GM12878 (cell line): ENCODE results near the gene NAP1L5. TPM values are rescaled to one million over a fixed set of nuclear protein-coding genes. Genes with fewer than 3 reads are reported as not detected.
A peak's percentile ranks its signal among the peaks of the same experiment; 100 is the strongest.

Experiments
- ATAC-seq: fragments of 200-7000 bp; cut with Tn5 transposase; 3 replicates; pipeline ENCODE4 v1.9.1; 2020; ENCODE audit warnings: mild to moderate bottlenecking, moderate library complexity
- BruUV-seq: library from RNA; stranded (reverse); fragments of 400-500 nt; replicated peaks from 2 replicates; lab custom pipeline; 2021; lab: Mats Ljungman, UMichigan
- CTCF ChIA-PET: fragments of 300-600 bp; sonication (Branson Sonifier 250); formaldehyde crosslinking; extraction: SDS; loops from one replicate; lab custom pipeline; 2021; ENCODE audit warnings: inconsistent platforms; lab: Yijun Ruan, JAX
- POLR2A ChIA-PET: fragments of 350-600 bp; formaldehyde crosslinking; extraction: SDS; loops from one replicate; lab custom pipeline; 2021; ENCODE audit warnings: inconsistent platforms; lab: Charles Lee
- RAD21 ChIA-PET: fragments of 300-600 bp; sonication (Branson Sonifier 250); formaldehyde crosslinking; loops from one replicate; lab custom pipeline; 2023; ENCODE audit warnings: antibody characterized with exemption; ENCODE audit not compliant: unreplicated experiment; lab: Charles Lee
- SMC1A ChIA-PET: fragments of 300-600 bp; sonication (Branson Sonifier 250); formaldehyde crosslinking; loops from one replicate; lab custom pipeline; 2023; ENCODE audit not compliant: unreplicated experiment, uncharacterized antibody; lab: Charles Lee
- DNase-seq: peaks from one replicate; pipeline ENCODE4 v3.0.0-alpha.2; 2011; ENCODE audit warnings: low read depth, low spot score
- FAIRE-seq: peaks from 3 replicates; lab custom pipeline; 2011; peaks lifted over from hg19 to GRCh38; lab: Jason Lieb, UNC
- H2AFZ ChIP-seq: 2 replicates; pipeline ENCODE4 v1.6.0; 2011; ENCODE audit warnings: low read depth, low read length, control low read depth; ENCODE audit not compliant: control insufficient read depth
- H3K27ac ChIP-seq: 2 replicates; pipeline ENCODE4 v1.5.1; 2011; ENCODE audit warnings: control low read depth; ENCODE audit not compliant: control insufficient read depth, insufficient read depth
- H3K27me3 ChIP-seq, 2 experiments: replicated peaks in 1 of 2; 2 replicates each; pipeline versions ENCODE4 v1.6.0 to v1.6.1; 2011; ENCODE audit warnings: low read length in 1 of 2; ENCODE audit not compliant: control insufficient read depth in 2 of 2, insufficient read depth in 2 of 2
- H3K36me3 ChIP-seq, 2 experiments: 2 replicates each; pipeline ENCODE4 v1.5.1; 2011; ENCODE audit warnings: low read length in 1 of 2; ENCODE audit not compliant: control insufficient read depth in 2 of 2, insufficient read depth in 2 of 2
- H3K4me1 ChIP-seq: 2 replicates; pipeline ENCODE4 v1.6.1; 2011; ENCODE audit warnings: mild to moderate bottlenecking, low read length, moderate library complexity, mixed read lengths; ENCODE audit not compliant: control insufficient read depth, insufficient read depth
- H3K4me2 ChIP-seq: 2 replicates; pipeline ENCODE4 v1.6.0; 2011; ENCODE audit warnings: control low read depth; ENCODE audit not compliant: control insufficient read depth, insufficient read depth
- H3K4me3 ChIP-seq: fragments of 200-600 bp; sonication (generic); 2 replicates; pipeline ENCODE4 v1.5.1; 2016
- H3K79me2 ChIP-seq: 2 replicates; pipeline ENCODE4 v1.6.0; 2011; ENCODE audit warnings: low read length; ENCODE audit not compliant: control insufficient read depth, insufficient read depth
- H3K9ac ChIP-seq: 2 replicates; pipeline ENCODE4 v1.8.0; 2011; ENCODE audit warnings: low read length, control low read depth, mixed read lengths; ENCODE audit not compliant: control insufficient read depth, insufficient read depth
- H3K9me3 ChIP-seq: replicated peaks from 3 replicates; pipeline ENCODE4 v1.5.1; 2011; ENCODE audit warnings: mild to moderate bottlenecking, low read length; ENCODE audit not compliant: control insufficient read depth, insufficient read depth
- H4K20me1 ChIP-seq: 2 replicates; pipeline ENCODE4 v1.6.0; 2011; ENCODE audit not compliant: control insufficient read depth, insufficient read depth
- CTCF ChIP-seq, 3 experiments: IDR thresholded peaks in 2 of 3; conservative IDR thresholded peaks in 1 of 3; 2 replicates each; pipeline ENCODE4 v1.5.1; 2011; ENCODE audit warnings: low read depth in 3 of 3, low read length in 3 of 3, mild to moderate bottlenecking in 3 of 3, control low read depth in 2 of 3, moderate library complexity in 2 of 3, inconsistent platforms in 1 of 3, mixed read lengths in 1 of 3; ENCODE audit not compliant: control insufficient read depth in 2 of 3, insufficient read depth in 1 of 3; ENCODE audit errors: extremely low read depth in 1 of 3
- PBX3 ChIP-seq: IDR thresholded peaks from 2 replicates; pipeline ENCODE4 v1.6.1; 2011; ENCODE audit warnings: mild to moderate bottlenecking, low read depth, low read length, moderate library complexity; ENCODE audit not compliant: insufficient replicate concordance
- RAD21 ChIP-seq: IDR thresholded peaks from 2 replicates; pipeline ENCODE4 v1.6.1; 2011; ENCODE audit warnings: mild to moderate bottlenecking, low read depth, low read length, moderate library complexity; ENCODE audit not compliant: insufficient read depth
- SMC3 ChIP-seq: IDR thresholded peaks from 2 replicates; pipeline ENCODE4 v1.6.1; 2011; ENCODE audit warnings: low read length, improper control_type of control experiment, borderline replicate concordance
- ZNF207 ChIP-seq: fragments of 450-650 bp; IDR thresholded peaks from 2 replicates; pipeline ENCODE4 v1.6.1; 2014; ENCODE audit warnings: antibody characterized with exemption, mild to moderate bottlenecking, borderline replicate concordance
- WGBS: methylation state at CpG from one replicate; pipeline ENCODE4 v1.1.6; 2016; ENCODE audit warnings: low lambda C conversion rate; ENCODE audit not compliant: insufficient replicate concordance, insufficient coverage; ENCODE audit errors: missing lambda C conversion rate; 5-methylcytosine and 5-hydroxymethylcytosine counted together
- in situ Hi-C: fragments of 300-500 bp; cut with MboI; formaldehyde crosslinking; loops from 9 replicates; pipeline ENCODE4 v1.14.3; 2018; ENCODE audit warnings: mixed read lengths
- intact Hi-C: fragments of 100-400 bp; cut with micrococcal nuclease; formaldehyde crosslinking; loops from one replicate; pipeline ENCODE4 v1.14.2; 2022; ENCODE audit not compliant: unreplicated experiment
- polyA plus RNA-seq, 11 experiments: library from polyadenylated mRNA; depleted of rRNA in 4 of 11; unstranded in 6 of 11; stranded (reverse) in 5 of 11; fragments of >200 nt; fragmentation: Nextera tagmentation in 4 of 11; fragmentation: Illumina TruSeq in 1 of 11; extraction: Ambion mirVana in 4 of 11; extraction: Trizol in 1 of 11; gene quantifications; 1 replicate in 1 of 11; 2 replicates in 10 of 11; pipeline versions ENCODE4 v1.2.1 to v1.2.3, GENCODE V29; 2011 to 2016; ENCODE audit warnings: inconsistent platforms in 2 of 11, missing spikeins in 2 of 11, low read depth in 1 of 11
- total RNA-seq, 4 experiments: library from RNA; depleted of rRNA in 3 of 4; stranded (reverse); fragments of >200 nt in 3 of 4; fragmentation: Illumina TruSeq in 1 of 4; extraction: Trizol in 1 of 4; gene quantifications; 2 replicates each; pipeline versions ENCODE4 v1.2.1 to v1.2.3, GENCODE V29; 2013 to 2021

NAP1L5 gene
- total and polyA plus RNA-seq, 10 of the 15 experiments (the other 5 are each of a cell fraction or from before 2014, with no cell fraction given) = 2.1 to 5.3 (median 3.7) TPM

GRCh38 chr4:88659055-88659889 is 38.4 kb downstream of the NAP1L5 start:
- ChIA-PET SMC1A (interaction anchor here (0.6 to 1.4 kb wide), 13 partner anchors 8 to 364 kb away, joined by 3 to 30 read pairs (median 4); no protein-coding TSS in a partner anchor), RAD21 (interaction anchor here (0.8 to 1.5 kb wide), 8 partner anchors 14 to 442 kb away, joined by 3 to 26 read pairs (median 5); no protein-coding TSS in a partner anchor)

More at GRCh38 chr4:88659055-88659889, 38.4 kb downstream of the NAP1L5 start:
- H3K9ac ChIP-seq = no peak overlapping the region
- no peak overlapping the region for H3K4me2 ChIP-seq
- H3K4me3 ChIP-seq = no peak overlapping the region
- FAIRE-seq (peak; percentile 70), DNase-seq (peak; percentile 9), ATAC-seq (peak; percentile 95)
- H3K36me3 ChIP-seq = no peaks in the 10 kb centered on the region
- H3K79me2 ChIP-seq = no peaks in the 10 kb centered on the region
- no peaks in the 10 kb centered on the region for H4K20me1 ChIP-seq
- ChIA-PET POLR2A (no interaction called here), CTCF (interaction anchor here (0.6 to 3.5 kb wide), 16 partner anchors 8 to 440 kb away, joined by 3 to 64 read pairs (median 4); partner anchors contain the start of genes HERC3 and PYURF)
- 26% methylated on average over 4 of the region's 4 CpGs for WGBS
- no peaks in the 10 kb centered on the region for H3K27me3 ChIP-seq
- no peaks in the 10 kb centered on the region for H3K4me1 ChIP-seq
- TF ChIP-seq RAD21 (peak; percentile 80), SMC3 (peak; percentile 81), PBX3 (no peak), ZNF207 (no peak), CTCF (IDR thresholded peaks at IDR 0.05 in 2 of 3, conservative IDR thresholded peaks at IDR 0.05 in 1 of 3; ENCODE audit: control insufficient read depth in 2 of 3, extremely low read depth in 1 of 3, insufficient read depth in 1 of 3, low read depth in 3 of 3, low read length in 3 of 3) (peak; percentile 70 to 83 (median 73))
- TF ChIP-seq, all 136 proteins: peak for 3
- no TSS peak for BruUV-seq
- H3K27ac ChIP-seq = no peak overlapping the region
- no peak overlapping the region; the same call in 1 of the 2 replicates for H2AFZ ChIP-seq
- in situ Hi-C loops (loop anchor here (5.0 kb wide), 1 partner anchor 122 kb away; no protein-coding TSS in a partner anchor), intact Hi-C loops (loop anchor here (1.0 kb wide), 1 partner anchor 120 kb away; no protein-coding TSS in a partner anchor)
- H3K9me3 ChIP-seq = no peaks in the 10 kb centered on the region
